H1 (cell line): ENCODE results near the gene SIM2. TPM values are rescaled to one million over a fixed set of nuclear protein-coding genes. Genes with fewer than 3 reads are reported as not detected.

Experiments used
- CTCF ChIA-PET: fragments of 300-600 bp; sonication (Branson Sonifier 250); formaldehyde crosslinking; loops from one replicate; lab custom pipeline; 2021; ENCODE audit not compliant: partially characterized antibody; lab: Charles Lee
- POLR2A ChIA-PET: fragments of 300-600 bp; sonication (Branson Sonifier 250); formaldehyde crosslinking; loops from one replicate; lab custom pipeline; 2021; ENCODE audit warnings: inconsistent platforms; ENCODE audit not compliant: partially characterized antibody; lab: Charles Lee
- DNase-seq, 2 experiments: peaks; one replicate each; pipeline versions ENCODE4 v3.0.0 to v3.0.0-alpha.2; 2010 to 2022; ENCODE audit warnings: low spot score in 2 of 2, low read depth in 1 of 2, mixed read lengths in 1 of 2
- FAIRE-seq: peaks from 2 replicates; lab custom pipeline; 2011; peaks lifted over from hg19 to GRCh38; lab: Jason Lieb, UNC
- H2AFZ ChIP-seq: 2 replicates; pipeline ENCODE4 v1.8.1; 2012; ENCODE audit warnings: low read length, inconsistent platforms
- H2AK5ac ChIP-seq: 2 replicates; pipeline ENCODE4 v1.6.1; 2013; ENCODE audit warnings: low read depth, low read length
- H2BK120ac ChIP-seq: replicated peaks from 2 replicates; pipeline ENCODE3; 2013; ENCODE audit warnings: low read depth, low read length, inconsistent platforms
- H2BK12ac ChIP-seq: 2 replicates; pipeline ENCODE4 v1.6.1; 2013; ENCODE audit warnings: low read depth, low read length
- H2BK15ac ChIP-seq: 2 replicates; pipeline ENCODE4 v1.6.1; 2013; ENCODE audit warnings: low read length
- H2BK20ac ChIP-seq: 2 replicates; pipeline ENCODE4 v1.6.1; 2013; ENCODE audit warnings: low read length
- H2BK5ac ChIP-seq: 2 replicates; pipeline ENCODE4 v1.6.1; 2013; ENCODE audit warnings: low read depth, low read length
- H3K14ac ChIP-seq: 2 replicates; pipeline ENCODE4 v1.6.1; 2013; ENCODE audit warnings: inconsistent platforms; ENCODE audit not compliant: insufficient read length
- H3K18ac ChIP-seq: 2 replicates; pipeline ENCODE4 v1.6.1; 2013; ENCODE audit warnings: low read length; ENCODE audit errors: extremely low read depth
- H3K23ac ChIP-seq: 2 replicates; pipeline ENCODE4 v1.6.1; 2013; ENCODE audit warnings: inconsistent platforms; ENCODE audit not compliant: insufficient read length
- H3K23me2 ChIP-seq: 2 replicates; pipeline ENCODE4 v1.6.1; 2013; ENCODE audit warnings: low read depth, low read length
- H3K27ac ChIP-seq: 2 replicates; pipeline ENCODE4 v1.6.1; 2011; ENCODE audit warnings: low read depth, low read length, inconsistent platforms
- H3K27me3 ChIP-seq, 4 experiments: replicated peaks in 1 of 4; 1 replicate in 1 of 4; 2 replicates in 3 of 4; pipeline versions ENCODE4 v1.6.1 to v1.8.1; 2011 to 2013; ENCODE audit warnings: low read length in 3 of 4, mild to moderate bottlenecking in 3 of 4, inconsistent platforms in 2 of 4, mixed read lengths in 2 of 4, moderate library complexity in 1 of 4; ENCODE audit not compliant: control insufficient read depth in 3 of 4, insufficient read depth in 3 of 4; ENCODE audit errors: extremely low read depth in 1 of 4
- H3K36me3 ChIP-seq, 4 experiments: 2 replicates each; pipeline versions ENCODE4 v1.6.1 to v1.8.1; 2011 to 2013; ENCODE audit warnings: mild to moderate bottlenecking in 4 of 4, low read length in 3 of 4, moderate library complexity in 2 of 4, control low read depth in 1 of 4, inconsistent platforms in 1 of 4; ENCODE audit not compliant: insufficient read depth in 4 of 4, control insufficient read depth in 2 of 4
- H3K4ac ChIP-seq: replicated peaks from 2 replicates; pipeline ENCODE3; 2013; ENCODE audit warnings: low read length, low read depth, mixed read lengths, inconsistent platforms; ENCODE audit not compliant: insufficient read length
- H3K4me1 ChIP-seq, 4 experiments: replicated peaks in 1 of 4; 1 replicate in 1 of 4; 2 replicates in 3 of 4; pipeline versions ENCODE4 v1.6.1 to v1.8.1; 2011 to 2013; ENCODE audit warnings: low read length in 3 of 4, inconsistent platforms in 2 of 4, mixed read lengths in 1 of 4; ENCODE audit not compliant: insufficient read depth in 4 of 4, control insufficient read depth in 3 of 4
- H3K4me2 ChIP-seq, 2 experiments: 2 replicates each; pipeline versions ENCODE4 v1.6.1 to v1.8.1; 2011 to 2013; ENCODE audit warnings: low read depth in 2 of 2, low read length in 2 of 2, control low read depth in 1 of 2, inconsistent platforms in 1 of 2, mild to moderate bottlenecking in 1 of 2; ENCODE audit not compliant: insufficient read depth in 1 of 2
- H3K4me3 ChIP-seq, 4 experiments: fragments of 200-600, 300-600 bp in 1 of 4; sonication (generic), shearing (Covaris generic), sonication (Bioruptor Twin) in 1 of 4; 2 replicates each; pipeline versions ENCODE4 v1.5.1 to v1.8.1; 2011 to 2016; ENCODE audit warnings: low read length in 4 of 4, low read depth in 3 of 4, control low read depth in 2 of 4, inconsistent platforms in 2 of 4, mild to moderate bottlenecking in 2 of 4, mixed read lengths in 1 of 4, moderate library complexity in 1 of 4; ENCODE audit not compliant: insufficient read depth in 2 of 4; ENCODE audit errors: extremely low read depth in 1 of 4
- H3K56ac ChIP-seq: replicated peaks from 2 replicates; pipeline ENCODE3; 2013; ENCODE audit warnings: low read depth, mild to moderate bottlenecking, mixed read lengths, low read length, inconsistent platforms; ENCODE audit not compliant: insufficient read length
- H3K79me1 ChIP-seq: 2 replicates; pipeline ENCODE4 v1.6.1; 2013; ENCODE audit warnings: low read depth, low read length, control low read depth
- H3K79me2 ChIP-seq, 2 experiments: 2 replicates each; pipeline versions ENCODE4 v1.6.1 to v1.8.1; 2012 to 2013; ENCODE audit warnings: low read length in 2 of 2, mild to moderate bottlenecking in 2 of 2, inconsistent platforms in 1 of 2; ENCODE audit not compliant: insufficient read depth in 2 of 2, control insufficient read depth in 1 of 2
- H3K9ac ChIP-seq, 4 experiments: replicated peaks in 1 of 4; 1 replicate in 1 of 4; 2 replicates in 3 of 4; pipeline versions ENCODE4 v1.6.1 to v1.8.1; 2011 to 2013; ENCODE audit warnings: low read depth in 3 of 4, low read length in 3 of 4, control low read depth in 2 of 4, mild to moderate bottlenecking in 2 of 4, moderate library complexity in 2 of 4, inconsistent platforms in 1 of 4; ENCODE audit errors: extremely low read depth in 1 of 4
- H3K9me3 ChIP-seq, 2 experiments: 2 replicates each; pipeline versions ENCODE4 v1.6.1 to v1.8.1; 2012 to 2013; ENCODE audit warnings: mild to moderate bottlenecking in 2 of 2, moderate library complexity in 2 of 2, control low read depth in 1 of 2, inconsistent platforms in 1 of 2, low read depth in 1 of 2, low read length in 1 of 2, mixed read lengths in 1 of 2; ENCODE audit not compliant: insufficient read depth in 2 of 2
- H4K20me1 ChIP-seq, 2 experiments: replicated peaks in 1 of 2; 2 replicates each; pipeline versions ENCODE3 to v1.8.1; 2011 to 2013; ENCODE audit warnings: inconsistent platforms in 2 of 2, low read length in 2 of 2, mild to moderate bottlenecking in 1 of 2; ENCODE audit not compliant: insufficient read depth in 2 of 2, control insufficient read depth in 1 of 2
- H4K5ac ChIP-seq: 2 replicates; pipeline ENCODE4 v1.6.1; 2013; ENCODE audit warnings: low read length, low read depth, mixed read lengths, inconsistent platforms; ENCODE audit not compliant: insufficient read length
- H4K8ac ChIP-seq: 2 replicates; pipeline ENCODE4 v1.8.0; 2013; ENCODE audit warnings: mild to moderate bottlenecking, moderate library complexity, low read length, inconsistent platforms; ENCODE audit not compliant: insufficient read depth; ENCODE audit errors: extremely low read depth
- H4K91ac ChIP-seq: replicated peaks from 2 replicates; pipeline ENCODE3; 2013; ENCODE audit warnings: low read length, mixed read lengths, inconsistent platforms; ENCODE audit not compliant: insufficient read length
- BCL11A ChIP-seq, 2 experiments: IDR thresholded peaks; one replicate each; pipeline ENCODE4 v1.6.1; 2011; ENCODE audit warnings: low read depth in 2 of 2, low read length in 2 of 2, mild to moderate bottlenecking in 2 of 2
- CHD1 ChIP-seq: IDR thresholded peaks from 2 replicates; pipeline ENCODE4 v1.6.1; 2012; ENCODE audit warnings: low read depth, low read length, improper control_type of control experiment
- FOSL1 ChIP-seq: IDR thresholded peaks from 2 replicates; pipeline ENCODE4 v1.6.1; 2011; ENCODE audit warnings: mild to moderate bottlenecking, low read depth, low read length, moderate library complexity; ENCODE audit not compliant: insufficient read depth
- GTF2F1 ChIP-seq: IDR thresholded peaks from 2 replicates; pipeline ENCODE4 v1.6.1; 2012; ENCODE audit warnings: low read depth, low read length, improper control_type of control experiment, borderline replicate concordance
- JUND ChIP-seq: IDR thresholded peaks from 2 replicates; pipeline ENCODE4 v1.6.1; 2011; ENCODE audit warnings: mild to moderate bottlenecking, improper control_type of control experiment, low read length
- RAD21 ChIP-seq, 2 experiments: IDR thresholded peaks in 1 of 2; conservative IDR thresholded peaks in 1 of 2; 2 replicates each; pipeline ENCODE4 v1.6.1; 2011; ENCODE audit warnings: low read depth in 2 of 2, low read length in 2 of 2, improper control_type of control experiment in 1 of 2, inconsistent platforms in 1 of 2, mild to moderate bottlenecking in 1 of 2, moderate library complexity in 1 of 2
- SRF ChIP-seq: IDR thresholded peaks from 2 replicates; pipeline ENCODE4 v1.6.1; 2011; ENCODE audit warnings: mild to moderate bottlenecking, low read depth, low read length, moderate library complexity
- WGBS, 2 experiments: shearing (Covaris generic) in 1 of 2; methylation state at CpG; one replicate each; pipeline versions ENCODE4 v1.1.6 to v1.1.7; 2013 to 2015; ENCODE audit warnings: low lambda C conversion rate in 2 of 2, mixed read lengths in 2 of 2, inconsistent platforms in 1 of 2, low coverage in 1 of 2, missing lambda C conversion rate in 1 of 2; ENCODE audit not compliant: insufficient replicate concordance in 2 of 2, insufficient coverage in 1 of 2, insufficient read length in 1 of 2; ENCODE audit errors: extremely low coverage in 1 of 2, missing lambda C conversion rate in 1 of 2; 5-methylcytosine and 5-hydroxymethylcytosine counted together
- polyA plus RNA-seq, 7 experiments: library from polyadenylated mRNA; depleted of rRNA in 3 of 7; stranded (reverse) in 5 of 7; unstranded in 2 of 7; fragments of >200 nt in 5 of 7; fragments of 200-250 nt in 2 of 7; gene quantifications; 1 replicate in 5 of 7; 2 replicates in 1 of 7; 4 replicates in 1 of 7; pipeline versions ENCODE4 v1.2.1 to v1.2.3, GENCODE V29; 2011 to 2013; ENCODE audit warnings: missing spikeins in 2 of 7, mixed read lengths in 2 of 7
- total RNA-seq: library from RNA; stranded (reverse); fragmentation: NEBNext Ultra II Directional; extraction: Animal tissue kit (Norgen Biotek cat#: 25700); gene quantifications from 2 replicates; pipeline ENCODE4 v1.2.1, GENCODE V29; 2021
- TF ChIP-seq, protein P1 (sequence below): IDR thresholded peaks from 2 replicates; pipeline ENCODE4 v1.6.1; 2012; ENCODE audit warnings: low read length, inconsistent platforms
- TF ChIP-seq, protein P2 (sequence below), 3 experiments: IDR thresholded peaks; 1 replicate in 2 of 3; 2 replicates in 1 of 3; pipeline versions ENCODE4 v1.5.1 to v1.6.1; 2011; ENCODE audit warnings: low read length in 3 of 3, mild to moderate bottlenecking in 3 of 3, inconsistent platforms in 2 of 3, low read depth in 1 of 3, moderate library complexity in 1 of 3; ENCODE audit not compliant: insufficient read depth in 1 of 3; ENCODE audit errors: control extremely low read depth in 1 of 3

The SIM2 gene
- total and polyA plus RNA-seq, 2 of the 8 experiments (the other 6 are each of a cell fraction or from before 2014, with no cell fraction given): 0.05 to 0.26 TPM

DNA sequence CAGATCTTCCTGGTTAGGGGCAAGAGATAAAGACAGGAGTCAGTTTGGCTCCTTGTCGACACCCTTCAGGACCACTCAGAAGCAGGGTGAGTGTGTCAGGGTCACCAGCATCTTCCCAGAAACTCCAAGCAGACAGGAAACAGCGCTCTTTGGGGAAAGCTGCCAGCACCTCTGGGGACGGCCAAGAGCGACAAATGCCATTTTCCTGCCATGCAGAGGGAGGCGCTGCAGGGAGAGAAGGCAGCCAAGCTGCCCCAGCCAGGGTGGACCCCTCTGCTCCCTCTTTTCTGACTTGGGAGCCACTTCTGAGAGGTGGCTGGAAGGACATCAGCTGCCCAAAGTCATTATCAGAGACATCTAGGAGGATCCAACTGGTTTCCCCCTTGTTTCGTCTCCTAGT is 29.0 kb downstream of the SIM2 start:
- H2AFZ ChIP-seq: peak overlapping the region; percentile 67; the same call in 1 of the 2 replicates
- no peaks in the 10 kb centered on the region for H3K27me3 ChIP-seq
- H2BK120ac ChIP-seq: no peak overlapping the region
- no peak overlapping the region for H2BK15ac ChIP-seq
- H3K18ac ChIP-seq: no peak overlapping the region
- no peak overlapping the region for H2BK5ac ChIP-seq
- no peak overlapping the region for H3K4me2 ChIP-seq
- H2BK12ac ChIP-seq: no peak overlapping the region
- H2AK5ac ChIP-seq: no peak overlapping the region
- H3K23me2 ChIP-seq: no peaks in the 10 kb centered on the region
- WGBS, 2 experiments: 78% methylated on average over 6 of the region's 6 CpGs; no CpG with 5 or more reads in 1 of the 2 experiments
- H3K4me3 ChIP-seq: no peak overlapping the region
- no peak overlapping the region for H3K4ac ChIP-seq
- H3K56ac ChIP-seq: no peak overlapping the region
- H3K36me3 ChIP-seq: no peaks in the 10 kb centered on the region
- H3K79me2 ChIP-seq: no peaks in the 10 kb centered on the region
- H3K9me3 ChIP-seq: no peaks in the 10 kb centered on the region
- H2BK20ac ChIP-seq: no peak overlapping the region
- DNase-seq (no peak), FAIRE-seq (peak; percentile 48)
- no peaks in the 10 kb centered on the region for H3K79me1 ChIP-seq
- H3K27ac ChIP-seq: no peak overlapping the region
- POLR2A ChIA-PET: interaction anchor here (1.9 to 2.1 kb wide), 2 partner anchors 17 to 22 kb away, joined by 5 read pairs; no protein-coding TSS in a partner anchor
- H3K4me1 ChIP-seq: no peaks in the 10 kb centered on the region
- no peak overlapping the region for H3K9ac ChIP-seq
- no peak overlapping the region for H4K91ac ChIP-seq
- CTCF ChIA-PET: interaction anchor here (0.7 to 4.3 kb wide), 9 partner anchors 11 to 200 kb away, joined by 3 to 13 read pairs (median 4); no protein-coding TSS in a partner anchor
- H4K8ac ChIP-seq: no peak overlapping the region
- H4K20me1 ChIP-seq: no peaks in the 10 kb centered on the region
- H3K23ac ChIP-seq: no peak overlapping the region
- H4K5ac ChIP-seq: no peak overlapping the region
- no peak overlapping the region for H3K14ac ChIP-seq
- TF ChIP-seq FOSL1: no peak
- TF ChIP-seq, protein P1, sequence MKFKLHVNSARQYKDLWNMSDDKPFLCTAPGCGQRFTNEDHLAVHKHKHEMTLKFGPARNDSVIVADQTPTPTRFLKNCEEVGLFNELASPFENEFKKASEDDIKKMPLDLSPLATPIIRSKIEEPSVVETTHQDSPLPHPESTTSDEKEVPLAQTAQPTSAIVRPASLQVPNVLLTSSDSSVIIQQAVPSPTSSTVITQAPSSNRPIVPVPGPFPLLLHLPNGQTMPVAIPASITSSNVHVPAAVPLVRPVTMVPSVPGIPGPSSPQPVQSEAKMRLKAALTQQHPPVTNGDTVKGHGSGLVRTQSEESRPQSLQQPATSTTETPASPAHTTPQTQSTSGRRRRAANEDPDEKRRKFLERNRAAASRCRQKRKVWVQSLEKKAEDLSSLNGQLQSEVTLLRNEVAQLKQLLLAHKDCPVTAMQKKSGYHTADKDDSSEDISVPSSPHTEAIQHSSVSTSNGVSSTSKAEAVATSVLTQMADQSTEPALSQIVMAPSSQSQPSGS: no peak
- peak; percentile 62 to 69 for TF ChIP-seq RAD21 (IDR thresholded peaks at IDR 0.05 in 1 of 2, conservative IDR thresholded peaks at IDR 0.05 in 1 of 2; ENCODE audit: low read depth in 2 of 2, low read length in 2 of 2)
- TF ChIP-seq, protein P2, sequence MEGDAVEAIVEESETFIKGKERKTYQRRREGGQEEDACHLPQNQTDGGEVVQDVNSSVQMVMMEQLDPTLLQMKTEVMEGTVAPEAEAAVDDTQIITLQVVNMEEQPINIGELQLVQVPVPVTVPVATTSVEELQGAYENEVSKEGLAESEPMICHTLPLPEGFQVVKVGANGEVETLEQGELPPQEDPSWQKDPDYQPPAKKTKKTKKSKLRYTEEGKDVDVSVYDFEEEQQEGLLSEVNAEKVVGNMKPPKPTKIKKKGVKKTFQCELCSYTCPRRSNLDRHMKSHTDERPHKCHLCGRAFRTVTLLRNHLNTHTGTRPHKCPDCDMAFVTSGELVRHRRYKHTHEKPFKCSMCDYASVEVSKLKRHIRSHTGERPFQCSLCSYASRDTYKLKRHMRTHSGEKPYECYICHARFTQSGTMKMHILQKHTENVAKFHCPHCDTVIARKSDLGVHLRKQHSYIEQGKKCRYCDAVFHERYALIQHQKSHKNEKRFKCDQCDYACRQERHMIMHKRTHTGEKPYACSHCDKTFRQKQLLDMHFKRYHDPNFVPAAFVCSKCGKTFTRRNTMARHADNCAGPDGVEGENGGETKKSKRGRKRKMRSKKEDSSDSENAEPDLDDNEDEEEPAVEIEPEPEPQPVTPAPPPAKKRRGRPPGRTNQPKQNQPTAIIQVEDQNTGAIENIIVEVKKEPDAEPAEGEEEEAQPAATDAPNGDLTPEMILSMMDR (IDR thresholded peaks at IDR 0.05; ENCODE audit: control extremely low read depth in 1 of 3, insufficient read depth in 1 of 3, low read depth in 1 of 3, low read length in 3 of 3): peak; percentile 75 to 85 (median 83)
- TF ChIP-seq GTF2F1: no peak
- no peak for TF ChIP-seq JUND
- TF ChIP-seq SRF: no peak
- no peak for TF ChIP-seq BCL11A (IDR thresholded peaks at IDR 0.05; ENCODE audit: low read depth in 2 of 2, low read length in 2 of 2)
- no peak for TF ChIP-seq CHD1
